AG04449 (cell line): Measurements from ENCODE around the gene HSPB8.

Experiments used
- CTCF ChIA-PET: fragments of 350-600 bp; formaldehyde crosslinking; extraction: SDS; loops from one replicate; lab custom pipeline; 2021; ENCODE audit warnings: antibody characterized with exemption; lab: Yijun Ruan, JAX
- POLR2A ChIA-PET: fragments of 400-600, 350-600 bp; formaldehyde crosslinking; extraction: SDS; loops from one replicate; lab custom pipeline; 2020; ENCODE audit warnings: antibody characterized with exemption, inconsistent platforms; lab: Yijun Ruan, JAX
- DNase-seq: peaks from one replicate; pipeline ENCODE4 v3.0.0-alpha.2; 2010; ENCODE audit warnings: low read depth, low spot score
- H3K4me3 ChIP-seq: 2 replicates; pipeline ENCODE4 v1.5.1; 2011; ENCODE audit warnings: low read depth, mild to moderate bottlenecking, control low read depth, low read length
- CTCF ChIP-seq: IDR thresholded peaks from one replicate; pipeline ENCODE4 v1.5.1; 2011; ENCODE audit warnings: mild to moderate bottlenecking, moderate library complexity, low read length, control low read depth, inconsistent platforms; ENCODE audit not compliant: insufficient read depth; ENCODE audit errors: missing control alignments

The HSPB8 gene

GRCh38 chr12:119236372-119236771 lies 57.6 kb downstream of the HSPB8 start:
- no peak overlapping the region for H3K4me3 ChIP-seq
- ChIA-PET CTCF (no interaction called here), POLR2A (no interaction called here)
- TF ChIP-seq CTCF, result no peak
- DNase-seq, result no peak

- CTCF ChIA-PET, result no interaction called here
- no peak for DNase-seq
- TF ChIP-seq CTCF, result no peak
- H3K4me3 ChIP-seq, result no peak overlapping the region
- POLR2A ChIA-PET, result no interaction called here
These were observed 60.3 kb downstream of the HSPB8 start for GRCh38 chr12:119239040-119239439.

- no peak for DNase-seq
- ChIA-PET POLR2A (no interaction called here), CTCF (interaction anchor here (0.6 kb wide), 1 partner anchor 122 kb away, joined by 3 read pairs; no protein-coding TSS in a partner anchor)
- no peak for TF ChIP-seq CTCF
- no peak overlapping the region for H3K4me3 ChIP-seq
These were observed 62.3 kb downstream of the HSPB8 start for GRCh38 chr12:119241049-119241448.

- ChIA-PET POLR2A (no interaction called here), CTCF (interaction anchor here (0.6 kb wide), 1 partner anchor 123 kb away, joined by 3 read pairs; no protein-coding TSS in a partner anchor)
- DNase-seq, result no peak
- H3K4me3 ChIP-seq, result no peak overlapping the region
- TF ChIP-seq CTCF, result no peak
These were observed 62.9 kb downstream of the HSPB8 start for GRCh38 chr12:119241580-119242169.
